ENCODE results near the gene OR2C3.

Gene OR2C3

DNA sequence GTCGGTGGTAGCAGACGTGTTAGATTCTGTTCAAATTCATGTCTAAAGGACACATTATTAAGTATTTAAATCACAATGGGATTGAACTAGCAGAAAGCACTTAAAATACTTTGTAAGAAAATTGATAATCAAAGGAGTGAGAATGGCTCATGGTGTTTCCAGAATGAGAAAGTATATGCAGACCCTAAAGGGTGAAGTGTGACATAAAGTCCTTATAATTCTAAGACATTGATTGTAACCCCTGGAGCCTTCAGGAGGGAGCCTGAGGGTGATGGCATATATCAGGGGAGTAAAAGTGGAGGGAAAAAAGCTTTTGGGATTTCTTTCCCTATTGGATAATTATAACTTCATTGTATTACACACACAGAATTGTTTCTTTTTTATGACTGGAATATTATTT, at the start of gene OR2C3:
Gene OR2C3, minus strand, starts transcription at position 101 of the 400 bp plus-strand sequence. CDS start 3,929 bp downstream, outside the sequence.
- H3K36me3 Mint-ChIP-seq (ENCODE audit: insufficient read depth) = no peaks in the 10 kb centered on the region
- DNase-seq (ENCODE audit: low spot score in 2 of 2) (no peak), ATAC-seq (replicated peaks; ENCODE audit: extremely low read depth, poor library complexity, severe bottlenecking) (no peak)
- H3K9me3 Mint-ChIP-seq = no peaks in the 10 kb centered on the region
- H3K27ac Mint-ChIP-seq (ENCODE audit: low read depth) = no peak within 1 kb of the TSS
- H3K4me1 Mint-ChIP-seq = no peaks in the 10 kb centered on the region
- H3K27me3 Mint-ChIP-seq = peaks cover 52% of the 10 kb centered on the region
- H3K4me3 Mint-ChIP-seq = no peak within 1 kb of the TSS

- H3K27me3 Mint-ChIP-seq = peaks cover 10% of the 10 kb centered on the region
- H3K27ac Mint-ChIP-seq (ENCODE audit: low read depth) = no peak overlapping the region
- no peak for DNase-seq (ENCODE audit: low spot score in 2 of 2)
- ATAC-seq (replicated peaks; ENCODE audit: extremely low read depth, poor library complexity, severe bottlenecking) = no peak
- H3K4me3 Mint-ChIP-seq = no peak overlapping the region
- H3K4me1 Mint-ChIP-seq = no peaks in the 10 kb centered on the region
- H3K9me3 Mint-ChIP-seq = no peaks in the 10 kb centered on the region
- H3K36me3 Mint-ChIP-seq (ENCODE audit: insufficient read depth) = peaks cover under 1% of the 10 kb centered on the region
Measured at GRCh38 chr1:247578946-247579460, 42.8 kb upstream of the OR2C3 start.

DNA sequence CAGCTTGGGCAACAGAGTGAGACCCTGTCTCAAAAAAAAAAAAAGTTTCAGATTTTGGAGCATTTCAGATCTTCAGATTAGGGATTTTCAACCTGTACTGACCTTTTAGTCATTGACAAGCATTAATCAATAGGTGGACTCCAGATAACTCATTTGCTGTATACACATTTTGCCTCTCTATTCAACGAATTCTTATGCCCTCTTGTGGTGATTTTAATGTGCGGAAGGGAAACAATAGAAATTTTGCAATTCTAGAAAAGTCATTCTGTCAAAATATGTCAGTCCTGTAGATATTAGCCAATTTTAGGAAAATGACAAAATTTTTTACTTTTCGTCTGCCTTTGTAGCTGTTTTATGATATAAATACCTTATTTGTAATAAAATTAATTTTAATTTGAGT, 40.3 kb upstream of the OR2C3 start:
- Mint-ChIP-seq H3K27me3 (peaks cover 27% of the 10 kb centered on the region), H3K4me1 (no peaks in the 10 kb centered on the region), H3K36me3 (ENCODE audit: insufficient read depth) (peaks cover 1% of the 10 kb centered on the region), H3K4me3 (no peak overlapping the region), H3K9me3 (no peaks in the 10 kb centered on the region), H3K27ac (ENCODE audit: low read depth) (no peak overlapping the region)
- no peak for ATAC-seq (replicated peaks; ENCODE audit: extremely low read depth, poor library complexity, severe bottlenecking)
- DNase-seq (ENCODE audit: low spot score in 2 of 2) = no peak

- H3K9me3 Mint-ChIP-seq = peaks cover 13% of the 10 kb centered on the region
- DNase-seq (ENCODE audit: low spot score in 2 of 2) (no peak), ATAC-seq (replicated peaks; ENCODE audit: extremely low read depth, poor library complexity, severe bottlenecking) (no peak)
- peaks cover 46% of the 10 kb centered on the region for H3K27me3 Mint-ChIP-seq
- no peaks in the 10 kb centered on the region for H3K4me1 Mint-ChIP-seq
- no peak overlapping the region for H3K4me3 Mint-ChIP-seq
- H3K36me3 Mint-ChIP-seq (ENCODE audit: insufficient read depth) = peaks cover 1% of the 10 kb centered on the region
- H3K27ac Mint-ChIP-seq (ENCODE audit: low read depth) = no peak overlapping the region
Measured at GRCh38 chr1:247574664-247575063, 38.4 kb upstream of the OR2C3 start.

DNA sequence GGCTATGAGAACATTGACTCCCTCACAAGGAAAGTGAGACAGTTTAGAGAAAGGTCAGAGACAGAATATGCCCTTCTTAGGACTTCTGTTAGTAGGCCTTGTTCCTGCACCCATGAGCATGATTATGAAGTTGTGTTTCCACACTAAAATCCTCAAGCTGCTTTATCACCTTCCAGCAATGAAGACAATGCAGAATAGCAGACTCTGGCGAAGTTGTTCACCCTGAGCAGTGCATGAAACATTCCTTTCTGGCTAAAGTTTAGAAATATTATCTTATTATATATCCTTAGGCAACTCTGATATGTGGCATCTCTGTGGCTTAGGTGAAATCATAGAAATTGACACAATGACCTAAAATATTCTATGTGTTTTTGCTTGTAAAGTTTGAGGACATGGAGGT, 38.0 kb upstream of the OR2C3 start:
- Mint-ChIP-seq H3K4me1 (no peaks in the 10 kb centered on the region), H3K4me3 (no peak overlapping the region), H3K9me3 (peaks cover 13% of the 10 kb centered on the region), H3K27ac (ENCODE audit: low read depth) (no peak overlapping the region), H3K36me3 (ENCODE audit: insufficient read depth) (peaks cover 1% of the 10 kb centered on the region), H3K27me3 (peaks cover 48% of the 10 kb centered on the region)
- DNase-seq (ENCODE audit: low spot score in 2 of 2) (no peak), ATAC-seq (replicated peaks; ENCODE audit: extremely low read depth, poor library complexity, severe bottlenecking) (no peak)

- no peak overlapping the region for H3K4me3 Mint-ChIP-seq
- no peaks in the 10 kb centered on the region for H3K4me1 Mint-ChIP-seq
- ATAC-seq (replicated peaks; ENCODE audit: extremely low read depth, poor library complexity, severe bottlenecking) (no peak), DNase-seq (ENCODE audit: low spot score in 2 of 2) (no peak)
- no peak overlapping the region for H3K27ac Mint-ChIP-seq (ENCODE audit: low read depth)
- no peaks in the 10 kb centered on the region for H3K36me3 Mint-ChIP-seq (ENCODE audit: insufficient read depth)
- no peaks in the 10 kb centered on the region for H3K27me3 Mint-ChIP-seq
- no peaks in the 10 kb centered on the region for H3K9me3 Mint-ChIP-seq
Measured at GRCh38 chr1:247562198-247562597, 26.0 kb upstream of the OR2C3 start.

- Mint-ChIP-seq H3K36me3 (ENCODE audit: insufficient read depth) (no peaks in the 10 kb centered on the region), H3K4me1 (no peaks in the 10 kb centered on the region), H3K27ac (ENCODE audit: low read depth) (no peak overlapping the region), H3K4me3 (no peak overlapping the region), H3K9me3 (no peaks in the 10 kb centered on the region), H3K27me3 (no peaks in the 10 kb centered on the region)
- ATAC-seq (replicated peaks; ENCODE audit: extremely low read depth, poor library complexity, severe bottlenecking) = no peak
- DNase-seq (ENCODE audit: low spot score in 2 of 2) = no peak
Measured at GRCh38 chr1:247561711-247562110, 25.5 kb upstream of the OR2C3 start.

- Mint-ChIP-seq H3K27me3 (no peaks in the 10 kb centered on the region), H3K4me3 (no peak overlapping the region), H3K36me3 (ENCODE audit: insufficient read depth) (no peaks in the 10 kb centered on the region), H3K27ac (ENCODE audit: low read depth) (no peak overlapping the region), H3K9me3 (no peaks in the 10 kb centered on the region), H3K4me1 (no peaks in the 10 kb centered on the region)
- ATAC-seq (replicated peaks; ENCODE audit: extremely low read depth, poor library complexity, severe bottlenecking) (no peak), DNase-seq (ENCODE audit: low spot score in 2 of 2) (no peak)
Measured at GRCh38 chr1:247557926-247558674, 21.9 kb upstream of the OR2C3 start.

DNA sequence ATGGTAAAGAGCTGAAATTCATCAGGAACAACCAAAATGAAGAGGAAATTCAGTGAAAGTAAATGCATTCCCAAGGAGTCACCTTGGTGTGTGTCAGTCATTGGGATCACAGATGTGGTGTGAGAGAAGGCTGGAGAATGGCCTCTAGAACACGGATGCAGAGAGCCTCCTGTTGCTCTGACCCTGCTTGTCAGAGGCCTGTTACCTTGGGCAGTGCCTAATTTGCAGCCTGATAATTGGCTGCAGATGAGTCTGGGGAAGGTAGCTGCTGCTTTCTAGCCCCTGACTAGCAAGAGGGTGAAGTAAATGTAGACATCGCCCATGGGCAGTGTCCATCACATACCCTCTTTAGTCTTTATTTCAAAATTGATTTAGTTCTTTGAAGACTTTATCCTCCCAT, 16.0 kb upstream of the OR2C3 start:
- no peak overlapping the region for H3K27ac Mint-ChIP-seq (ENCODE audit: low read depth)
- no peak overlapping the region for H3K4me3 Mint-ChIP-seq
- no peaks in the 10 kb centered on the region for H3K36me3 Mint-ChIP-seq (ENCODE audit: insufficient read depth)

DNA sequence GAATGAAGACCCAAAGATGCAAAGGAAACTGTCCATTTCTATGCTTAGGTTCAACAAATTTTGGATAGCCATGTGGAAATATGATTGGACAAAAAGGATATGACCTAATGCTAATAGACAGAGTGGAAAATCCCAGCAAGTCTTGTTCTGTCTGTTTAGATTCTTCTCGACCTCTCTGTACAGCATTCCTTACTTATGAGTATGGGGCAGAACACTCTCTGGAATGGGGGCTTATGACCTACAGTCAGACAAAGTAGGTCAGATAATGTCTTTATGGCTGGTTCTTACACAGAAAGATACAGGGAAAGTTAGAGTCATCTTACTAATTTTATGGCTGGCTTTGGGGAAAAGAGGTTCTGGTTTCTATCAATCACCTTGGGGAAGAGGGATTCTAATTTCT, 15.5 kb upstream of the OR2C3 start:
- Mint-ChIP-seq H3K9me3 (no peaks in the 10 kb centered on the region), H3K27ac (ENCODE audit: low read depth) (no peak overlapping the region), H3K4me3 (no peak overlapping the region), H3K27me3 (peaks cover 25% of the 10 kb centered on the region), H3K36me3 (ENCODE audit: insufficient read depth) (no peaks in the 10 kb centered on the region), H3K4me1 (peaks cover 10% of the 10 kb centered on the region)
- DNase-seq (ENCODE audit: low spot score in 2 of 2) (no peak), ATAC-seq (replicated peaks; ENCODE audit: extremely low read depth, poor library complexity, severe bottlenecking) (no peak)

More for the DNA sequence above, 16.0 kb upstream of the OR2C3 start:
- DNase-seq (ENCODE audit: low spot score in 2 of 2) = no peak
- peaks cover 25% of the 10 kb centered on the region for H3K27me3 Mint-ChIP-seq
- no peak for ATAC-seq (replicated peaks; ENCODE audit: extremely low read depth, poor library complexity, severe bottlenecking)
- H3K9me3 Mint-ChIP-seq = no peaks in the 10 kb centered on the region
- H3K4me1 Mint-ChIP-seq = peaks cover 10% of the 10 kb centered on the region

GRCh38 chr1:247548769-247549182, 12.5 kb upstream of the OR2C3 start, which contains the start of gene GCSAML:
TSS of gene GCSAML (plus strand) at chr1:247549134. CDS start at chr1:247549192, 58 bp downstream.
- no peak for DNase-seq (ENCODE audit: low spot score in 2 of 2)
- Mint-ChIP-seq H3K36me3 (ENCODE audit: insufficient read depth) (no peaks in the 10 kb centered on the region), H3K27me3 (peaks cover 39% of the 10 kb centered on the region), H3K9me3 (no peaks in the 10 kb centered on the region), H3K27ac (ENCODE audit: low read depth) (no peak within 1 kb of the TSS), H3K4me3 (no peak within 1 kb of the TSS), H3K4me1 (peaks cover 10% of the 10 kb centered on the region)
- no peak for ATAC-seq (replicated peaks; ENCODE audit: extremely low read depth, poor library complexity, severe bottlenecking)

DNA sequence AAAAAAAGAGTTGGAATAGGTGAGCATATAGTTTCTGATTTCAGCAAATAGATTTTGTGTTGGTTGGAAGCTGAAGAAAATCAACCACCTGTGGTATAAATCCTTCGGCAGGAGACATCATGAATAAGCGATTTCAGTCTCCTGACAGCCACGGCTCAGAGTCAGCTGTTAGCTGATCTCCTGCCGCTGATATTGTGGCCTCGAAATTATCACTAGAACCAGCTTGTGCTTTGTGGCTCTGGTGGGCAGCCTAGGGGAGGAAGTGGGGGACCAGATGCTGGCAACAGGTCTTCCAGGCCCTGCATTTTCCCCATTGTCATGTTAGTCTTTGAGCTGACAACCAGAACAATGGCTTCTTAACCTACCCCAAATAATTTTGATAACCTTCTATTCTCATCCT, 11.9 kb upstream of the OR2C3 start:
- peak; percentile 43 for ATAC-seq (replicated peaks; ENCODE audit: extremely low read depth, poor library complexity, severe bottlenecking)

DNA sequence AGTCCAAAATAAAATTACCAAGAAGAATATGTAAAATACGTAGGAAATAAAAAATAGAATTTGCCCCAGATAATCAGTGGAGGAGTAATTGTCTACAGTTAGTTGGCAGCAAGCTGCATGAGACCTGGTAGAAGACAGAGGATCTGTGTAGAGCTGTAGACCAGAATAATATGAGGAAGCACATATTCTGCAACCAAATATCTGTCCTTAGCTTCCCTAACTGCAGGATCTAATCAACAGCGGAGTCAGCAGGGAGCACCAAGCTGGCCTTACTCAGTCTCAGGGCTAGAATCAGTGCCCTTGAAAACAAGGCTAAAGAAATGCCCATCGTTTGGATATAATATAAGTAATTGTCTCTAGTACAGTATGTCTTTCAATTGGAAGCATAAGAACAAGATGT, 6.6 kb upstream of the OR2C3 start:
- H3K4me3 Mint-ChIP-seq = no peak overlapping the region

More for the DNA sequence above, 11.9 kb upstream of the OR2C3 start:
- H3K4me1 Mint-ChIP-seq = peaks cover 10% of the 10 kb centered on the region
- H3K36me3 Mint-ChIP-seq (ENCODE audit: insufficient read depth) = no peaks in the 10 kb centered on the region
- H3K27me3 Mint-ChIP-seq = peaks cover 43% of the 10 kb centered on the region
- no peak overlapping the region for H3K4me3 Mint-ChIP-seq
- no peak overlapping the region for H3K27ac Mint-ChIP-seq (ENCODE audit: low read depth)
- DNase-seq (ENCODE audit: low spot score in 2 of 2) = no peak
- H3K9me3 Mint-ChIP-seq = no peaks in the 10 kb centered on the region

More for the DNA sequence above, 6.6 kb upstream of the OR2C3 start:
- Mint-ChIP-seq H3K9me3 (no peaks in the 10 kb centered on the region), H3K27ac (ENCODE audit: low read depth) (no peak overlapping the region), H3K27me3 (peaks cover 61% of the 10 kb centered on the region), H3K36me3 (ENCODE audit: insufficient read depth) (no peaks in the 10 kb centered on the region), H3K4me1 (no peaks in the 10 kb centered on the region)
- DNase-seq (ENCODE audit: low spot score in 2 of 2) (no peak), ATAC-seq (replicated peaks; ENCODE audit: extremely low read depth, poor library complexity, severe bottlenecking) (no peak)
